HepG2 (cell line): ENCODE measurements around the gene OR1D5. TPM values are rescaled to one million over a fixed set of nuclear protein-coding genes. Genes with fewer than 3 reads are reported as not detected.

ENCODE experiments used
- ATAC-seq: fragments of 200-7000 bp; cut with Tn5 transposase; 3 replicates; pipeline ENCODE4 v1.9.1; 2020; ENCODE audit warnings: mild to moderate bottlenecking, moderate library complexity
- BruUV-seq: library from RNA; stranded (reverse); fragments of 400-500 nt; replicated peaks from 2 replicates; lab custom pipeline; 2021; lab: Mats Ljungman, UMichigan
- CTCF ChIA-PET: fragments of 300-600 bp; formaldehyde crosslinking; extraction: SDS; loops from one replicate; lab custom pipeline; 2021; ENCODE audit warnings: low total read pairs, inconsistent platforms, low intra/inter-chr PET ratio; lab: Yijun Ruan, JAX
- POLR2A ChIA-PET: fragments of 350-600 bp; sonication (Branson Sonifier 250); formaldehyde crosslinking; loops from one replicate; lab custom pipeline; 2020; ENCODE audit warnings: antibody characterized with exemption, inconsistent platforms; lab: Yijun Ruan, JAX
- DNase-seq: peaks from one replicate; pipeline ENCODE4 v3.0.0-alpha.2; 2015; ENCODE audit warnings: low spot score
- FAIRE-seq: peaks from 3 replicates; lab custom pipeline; 2011; peaks lifted over from hg19 to GRCh38; lab: Jason Lieb, UNC
- H2AFZ ChIP-seq: one replicate; pipeline ENCODE4 v1.6.1; 2011; ENCODE audit warnings: low read length, inconsistent platforms
- H3K27ac ChIP-seq: fragments of 300-600 bp; 3 replicates; pipeline ENCODE4 v1.8.0; 2011; ENCODE audit warnings: mixed run types, mild to moderate bottlenecking, mixed read lengths, low read length, inconsistent platforms; ENCODE audit not compliant: insufficient read depth; ENCODE audit errors: extremely low read length
- H3K27me3 ChIP-seq, 2 experiments: fragments of 200-600 bp in 1 of 2; 2 replicates in 1 of 2; 3 replicates in 1 of 2; pipeline versions ENCODE4 v1.6.0 to v1.8.0; 2011; ENCODE audit warnings: low read length in 2 of 2, mild to moderate bottlenecking in 2 of 2, moderate library complexity in 2 of 2, inconsistent platforms in 1 of 2; ENCODE audit not compliant: insufficient read depth in 2 of 2, control insufficient read depth in 1 of 2
- H3K36me3 ChIP-seq, 2 experiments: fragments of 200-600 bp in 1 of 2; replicated peaks in 1 of 2; 2 replicates in 1 of 2; 3 replicates in 1 of 2; pipeline versions ENCODE4 v1.5.1 to v1.8.0; 2011; ENCODE audit warnings: low read length in 2 of 2, inconsistent platforms in 1 of 2; ENCODE audit not compliant: insufficient read depth in 2 of 2, control insufficient read depth in 1 of 2
- H3K4me1 ChIP-seq: 2 replicates; pipeline ENCODE4 v1.5.1; 2012; ENCODE audit warnings: low read length, inconsistent platforms; ENCODE audit not compliant: insufficient read depth
- H3K4me2 ChIP-seq: 2 replicates; pipeline ENCODE4 v1.6.0; 2011; ENCODE audit warnings: low read depth, low read length, inconsistent platforms
- H3K4me3 ChIP-seq, 3 experiments: fragments of 200-600 bp in 1 of 3; sonication (generic), shearing (Covaris generic) in 1 of 3; replicated peaks in 1 of 3; 2 replicates each; pipeline ENCODE4 v1.5.1; 2011 to 2016; ENCODE audit warnings: low read length in 3 of 3, inconsistent platforms in 2 of 3, low read depth in 2 of 3, mild to moderate bottlenecking in 2 of 3, control low read depth in 1 of 3, mixed read lengths in 1 of 3; ENCODE audit not compliant: insufficient read depth in 1 of 3
- H3K79me2 ChIP-seq: one replicate; pipeline ENCODE4 v1.6.1; 2011; ENCODE audit warnings: low read length, inconsistent platforms; ENCODE audit not compliant: insufficient read depth
- H3K9ac ChIP-seq: 2 replicates; pipeline ENCODE4 v1.6.0; 2011; ENCODE audit warnings: mild to moderate bottlenecking, low read depth, low read length, inconsistent platforms; ENCODE audit not compliant: insufficient read depth
- H3K9me3 ChIP-seq: 2 replicates; pipeline ENCODE4 v1.5.1; 2012; ENCODE audit warnings: mild to moderate bottlenecking, low read length
- H4K20me1 ChIP-seq: 2 replicates; pipeline ENCODE4 v1.6.0; 2011; ENCODE audit warnings: inconsistent platforms, mild to moderate bottlenecking, low read length, moderate library complexity; ENCODE audit not compliant: insufficient read depth
- CAMTA2 ChIP-seq: sonication (generic); formaldehyde crosslinking; IDR thresholded peaks from 2 replicates; pipeline ENCODE4 v1.4.0; 2020; ENCODE audit warnings: mild to moderate bottlenecking, missing genetic modification reagents, borderline replicate concordance
- FOXK2 ChIP-seq: fragments of 450-650 bp; IDR thresholded peaks from 2 replicates; pipeline ENCODE4 v1.6.1; 2016
- KAT2B ChIP-seq: fragments of 150-350 bp; IDR thresholded peaks from 2 replicates; pipeline ENCODE4 v1.6.1; 2014; ENCODE audit warnings: low read depth, low read length, borderline replicate concordance
- KDM2A ChIP-seq: sonication (generic); formaldehyde crosslinking; IDR thresholded peaks from 2 replicates; pipeline ENCODE4 v1.4.0; 2020; ENCODE audit warnings: low read depth, missing genetic modification reagents, borderline replicate concordance
- MXD1 ChIP-seq: sonication (generic); formaldehyde crosslinking; IDR thresholded peaks from 2 replicates; pipeline ENCODE4 v1.4.0; 2020; ENCODE audit warnings: mild to moderate bottlenecking, missing genetic modification reagents
- RAD21 ChIP-seq: fragments of 450-650 bp; formaldehyde crosslinking; IDR thresholded peaks from 2 replicates; pipeline ENCODE4 v1.5.0; 2020; ENCODE audit warnings: mild to moderate bottlenecking
- REPIN1 ChIP-seq: sonication (generic); formaldehyde crosslinking; IDR thresholded peaks from 2 replicates; pipeline ENCODE4 v1.8.0; 2022; ENCODE audit warnings: missing genetic modification reagents, low read depth, mild to moderate bottlenecking, borderline replicate concordance
- SMC3 ChIP-seq: IDR thresholded peaks from 2 replicates; pipeline ENCODE4 v1.6.1; 2011; ENCODE audit warnings: low read length, improper control_type of control experiment
- ZKSCAN5 ChIP-seq: sonication (generic); formaldehyde crosslinking; IDR thresholded peaks from 2 replicates; pipeline ENCODE4 v1.5.1; 2020; ENCODE audit warnings: mild to moderate bottlenecking, missing genetic modification reagents
- ZNF142 ChIP-seq: sonication (generic); formaldehyde crosslinking; IDR thresholded peaks from 2 replicates; pipeline ENCODE4 v1.4.0; 2020; ENCODE audit warnings: missing genetic modification reagents
- ZNF234 ChIP-seq: sonication (generic); formaldehyde crosslinking; conservative IDR thresholded peaks from 2 replicates; pipeline ENCODE4 v1.5.1; 2020; ENCODE audit warnings: mild to moderate bottlenecking, missing genetic modification reagents
- ZNF274 ChIP-seq: sonication (generic); formaldehyde crosslinking; IDR thresholded peaks from 2 replicates; pipeline ENCODE4 v1.5.1; 2020; ENCODE audit warnings: mild to moderate bottlenecking, missing genetic modification reagents
- ZNF770 ChIP-seq: sonication (generic); formaldehyde crosslinking; IDR thresholded peaks from 2 replicates; pipeline ENCODE4 v1.5.0; 2020; ENCODE audit warnings: mild to moderate bottlenecking, missing genetic modification reagents
- WGBS: methylation state at CpG from one replicate; pipeline ENCODE4 v1.1.6; 2017; ENCODE audit warnings: low lambda C conversion rate; 5-methylcytosine and 5-hydroxymethylcytosine counted together
- in situ Hi-C: cut with HindIII; loops from 2 replicates; pipeline ENCODE4 v1.10.0; 2017; ENCODE audit warnings: low pct_unique_long_range_greater_than_20kb; ENCODE audit not compliant: extremely low pct_ligation_motif_present
- intact Hi-C: fragments of 100-400 bp; cut with micrococcal nuclease; formaldehyde crosslinking; loops from one replicate; pipeline ENCODE4 v1.10.0; 2022; ENCODE audit not compliant: unreplicated experiment
- polyA plus RNA-seq, 8 experiments: library from polyadenylated mRNA; depleted of rRNA in 3 of 8; stranded (reverse) in 7 of 8; unstranded in 1 of 8; fragments of >200 nt; fragmentation: Illumina TruSeq in 4 of 8; extraction: Trizol in 4 of 8; gene quantifications; 2 replicates each; pipeline versions ENCODE4 v1.2.1 to v1.2.3, GENCODE V29; 2011 to 2016; ENCODE audit warnings: low read depth in 4 of 8, missing spikeins in 1 of 8, mixed read lengths in 1 of 8; ENCODE audit not compliant: insufficient read depth in 1 of 8
- total RNA-seq, 5 experiments: library from RNA; depleted of rRNA; stranded (reverse); fragments of >200 nt; fragmentation: Illumina TruSeq; extraction: Trizol; gene quantifications; 2 replicates each; pipeline ENCODE4 v1.2.3, GENCODE V29; 2016; ENCODE audit warnings: low read depth in 1 of 5
- TF ChIP-seq, protein P1 (sequence below): sonication (generic); formaldehyde crosslinking; IDR thresholded peaks from 2 replicates; pipeline ENCODE4 v1.5.1; 2020; ENCODE audit warnings: mild to moderate bottlenecking, moderate library complexity, missing genetic modification reagents

OR1D5 gene
- total and polyA plus RNA-seq, 2 of the 13 experiments (the other 11 are each of a cell fraction or from before 2014, with no cell fraction given) = not detected

GRCh38 chr17:3012926-3013581 lies 50.4 kb downstream of the OR1D5 start:
- intact Hi-C loops = loop anchor here (1.0 to 2.0 kb wide), 2 partner anchors 82 to 185 kb away; no protein-coding TSS in a partner anchor
- DNase-seq = peak; percentile 53
- ATAC-seq = peak; percentile 96
- Histone ChIP-seq H3K27ac (no peak overlapping the region), H3K9ac (no peak overlapping the region), H3K4me3 (no peak overlapping the region), H2AFZ (no peak overlapping the region), H3K4me2 (no peak overlapping the region), H3K4me1 (no peaks in the 10 kb centered on the region), H3K27me3 (no peaks in the 10 kb centered on the region), H4K20me1 (no peaks in the 10 kb centered on the region), H3K9me3 (no peaks in the 10 kb centered on the region), H3K36me3 (peaks cover 9 to 25% of the 10 kb centered on the region in 2 experiments), H3K79me2 (no peaks in the 10 kb centered on the region)
- in situ Hi-C loops = loop anchor here (10.0 kb wide), 1 partner anchor 158 kb away; no protein-coding TSS in a partner anchor
- ChIA-PET POLR2A (interaction anchor here (0.9 kb wide), 1 partner anchor 176 kb away, joined by 3 read pairs; no protein-coding TSS in a partner anchor), CTCF (interaction anchor here (1.0 to 2.3 kb wide), 7 partner anchors 83 to 227 kb away, joined by 3 to 20 read pairs (median 5); no protein-coding TSS in a partner anchor)
- 74% methylated on average over 15 of the region's 21 CpGs for WGBS
- peak; percentile 56 for FAIRE-seq
- no TSS peak for BruUV-seq
- no peak for TF ChIP-seq ZNF142 (CRISPR knock-in tag)
- no peak for TF ChIP-seq ZNF234
- TF ChIP-seq REPIN1 (CRISPR knock-in tag) = no peak
- peak; percentile 92 for TF ChIP-seq RAD21
- no peak for TF ChIP-seq KAT2B
- no peak for TF ChIP-seq ZNF274 (CRISPR knock-in tag)
- TF ChIP-seq SMC3 = peak; percentile 92
- TF ChIP-seq KDM2A (CRISPR knock-in tag) = peak; percentile 53; the same call in 1 of the 2 replicates
- TF ChIP-seq, protein P1, sequence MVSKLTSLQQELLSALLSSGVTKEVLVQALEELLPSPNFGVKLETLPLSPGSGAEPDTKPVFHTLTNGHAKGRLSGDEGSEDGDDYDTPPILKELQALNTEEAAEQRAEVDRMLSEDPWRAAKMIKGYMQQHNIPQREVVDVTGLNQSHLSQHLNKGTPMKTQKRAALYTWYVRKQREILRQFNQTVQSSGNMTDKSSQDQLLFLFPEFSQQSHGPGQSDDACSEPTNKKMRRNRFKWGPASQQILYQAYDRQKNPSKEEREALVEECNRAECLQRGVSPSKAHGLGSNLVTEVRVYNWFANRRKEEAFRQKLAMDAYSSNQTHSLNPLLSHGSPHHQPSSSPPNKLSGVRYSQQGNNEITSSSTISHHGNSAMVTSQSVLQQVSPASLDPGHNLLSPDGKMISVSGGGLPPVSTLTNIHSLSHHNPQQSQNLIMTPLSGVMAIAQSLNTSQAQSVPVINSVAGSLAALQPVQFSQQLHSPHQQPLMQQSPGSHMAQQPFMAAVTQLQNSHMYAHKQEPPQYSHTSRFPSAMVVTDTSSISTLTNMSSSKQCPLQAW = 0 out of 2 replicates have a peak, but pooled peaks have one; percentile 40
- TF ChIP-seq FOXK2 = no peak
- no peak for TF ChIP-seq ZNF770 (CRISPR knock-in tag)
- no peak for TF ChIP-seq MXD1 (CRISPR knock-in tag)
- TF ChIP-seq ZKSCAN5 = no peak
- no peak for TF ChIP-seq CAMTA2
